IMR-90 (cell line): Measurements from ENCODE around the gene NCF2. TPM values are rescaled to one million over a fixed set of nuclear protein-coding genes. Genes with fewer than 3 reads are reported as not detected.
A peak's percentile ranks its signal among the peaks of the same experiment; 100 is the strongest.

Experiments used
- ATAC-seq: fragments of 200-7000 bp; cut with Tn5 transposase; 2 replicates; pipeline ENCODE4 v1.9.1; 2020; ENCODE audit warnings: low read depth, mild to moderate bottlenecking, moderate library complexity
- BruUV-seq: library from RNA; stranded (reverse); fragments of 400-500 nt; replicated peaks from 2 replicates; lab custom pipeline; 2021; lab: Mats Ljungman, UMichigan
- CTCF ChIA-PET: fragments of 300-600 bp; formaldehyde crosslinking; extraction: SDS; loops from one replicate; lab custom pipeline; 2021; ENCODE audit warnings: antibody characterized with exemption; lab: Yijun Ruan, JAX
- POLR2A ChIA-PET: fragments of 300-600 bp; sonication (Branson Sonifier 250); formaldehyde crosslinking; loops from one replicate; lab custom pipeline; 2022; ENCODE audit warnings: antibody characterized with exemption; ENCODE audit not compliant: unreplicated experiment; lab: Charles Lee
- DNase-seq: peaks from one replicate; pipeline ENCODE4 v3.0.0; 2013
- H2AFZ ChIP-seq: replicated peaks from 2 replicates; pipeline ENCODE3; 2013; ENCODE audit warnings: low read length, mild to moderate bottlenecking; ENCODE audit not compliant: poor library complexity
- H2AK5ac ChIP-seq: 2 replicates; pipeline ENCODE4 v1.6.1; 2013; ENCODE audit warnings: low read depth, low read length, inconsistent platforms
- H2AK9ac ChIP-seq: replicated peaks from 2 replicates; pipeline ENCODE3; 2013; ENCODE audit warnings: mild to moderate bottlenecking, low read depth, low read length, moderate library complexity; ENCODE audit not compliant: poor library complexity
- H2BK120ac ChIP-seq: 2 replicates; pipeline ENCODE4 v1.6.1; 2013; ENCODE audit warnings: low read depth, low read length, inconsistent platforms
- H2BK15ac ChIP-seq: 3 replicates; pipeline ENCODE4 v1.6.1; 2013; ENCODE audit warnings: low read depth, low read length, inconsistent platforms
- H2BK20ac ChIP-seq: 2 replicates; pipeline ENCODE4 v1.6.1; 2013; ENCODE audit warnings: low read depth, mild to moderate bottlenecking, inconsistent platforms, low read length, moderate library complexity
- H2BK5ac ChIP-seq: 2 replicates; pipeline ENCODE4 v1.6.1; 2013; ENCODE audit warnings: mild to moderate bottlenecking, low read depth, low read length, inconsistent platforms; ENCODE audit not compliant: poor library complexity, severe bottlenecking
- H3K14ac ChIP-seq: replicated peaks from 2 replicates; pipeline ENCODE4 v1.6.1; 2013; ENCODE audit warnings: low read depth, low read length, inconsistent platforms
- H3K18ac ChIP-seq: 2 replicates; pipeline ENCODE4 v1.6.1; 2013; ENCODE audit warnings: low read depth, low read length, control low read depth
- H3K23ac ChIP-seq: 2 replicates; pipeline ENCODE4 v1.6.1; 2013; ENCODE audit warnings: low read depth, low read length, inconsistent platforms
- H3K27ac ChIP-seq: 2 replicates; pipeline ENCODE4 v1.5.1; 2013; ENCODE audit warnings: mild to moderate bottlenecking, control low read depth, low read length; ENCODE audit not compliant: insufficient read depth
- H3K27me3 ChIP-seq: 2 replicates; pipeline ENCODE4 v1.6.1; 2013; ENCODE audit warnings: low read length; ENCODE audit not compliant: control insufficient read depth, insufficient read depth
- H3K36me3 ChIP-seq: 2 replicates; pipeline ENCODE4 v1.6.1; 2013; ENCODE audit warnings: low read length, mixed read lengths; ENCODE audit not compliant: control insufficient read depth, insufficient read depth
- H3K4ac ChIP-seq: 2 replicates; pipeline ENCODE4 v1.6.1; 2013; ENCODE audit warnings: low read depth, low read length, inconsistent platforms
- H3K4me1 ChIP-seq: 2 replicates; pipeline ENCODE4 v1.6.1; 2013; ENCODE audit warnings: low read length, mixed read lengths; ENCODE audit not compliant: control insufficient read depth, insufficient read depth
- H3K4me2 ChIP-seq: 2 replicates; pipeline ENCODE4 v1.6.1; 2013; ENCODE audit warnings: low read depth, mild to moderate bottlenecking, control low read depth, low read length, moderate library complexity
- H3K4me3 ChIP-seq: 2 replicates; pipeline ENCODE4 v1.5.1; 2013; ENCODE audit warnings: low read depth, mild to moderate bottlenecking, control low read depth, low read length, moderate library complexity; ENCODE audit not compliant: insufficient read depth
- H3K56ac ChIP-seq: 2 replicates; pipeline ENCODE4 v1.6.1; 2013; ENCODE audit warnings: low read length, inconsistent platforms; ENCODE audit not compliant: insufficient read depth; ENCODE audit errors: extremely low read depth
- H3K79me1 ChIP-seq, 2 experiments: 2 replicates each; pipeline ENCODE4 v1.6.1; 2013; ENCODE audit warnings: low read length in 2 of 2, inconsistent platforms in 1 of 2, low read depth in 1 of 2
- H3K9ac ChIP-seq: 2 replicates; pipeline ENCODE4 v1.6.1; 2013; ENCODE audit warnings: low read depth, low read length, control low read depth
- H3K9me1 ChIP-seq: 2 replicates; pipeline ENCODE4 v1.6.1; 2013; ENCODE audit warnings: low read length, inconsistent platforms; ENCODE audit not compliant: insufficient read depth
- H3K9me3 ChIP-seq: 2 replicates; pipeline ENCODE4 v1.6.1; 2013; ENCODE audit warnings: low read length; ENCODE audit not compliant: control insufficient read depth, insufficient read depth
- H4K20me1 ChIP-seq: 2 replicates; pipeline ENCODE4 v1.6.1; 2013; ENCODE audit warnings: low read length, inconsistent platforms; ENCODE audit not compliant: insufficient read depth
- H4K5ac ChIP-seq: 2 replicates; pipeline ENCODE4 v1.6.1; 2013; ENCODE audit warnings: mild to moderate bottlenecking, low read depth, low read length, control low read depth
- H4K8ac ChIP-seq, 2 experiments: 2 replicates each; pipeline ENCODE4 v1.6.1; 2013; ENCODE audit warnings: low read depth in 2 of 2, low read length in 2 of 2, control low read depth in 1 of 2, inconsistent platforms in 1 of 2
- H4K91ac ChIP-seq: 2 replicates; pipeline ENCODE4 v1.6.1; 2013; ENCODE audit warnings: low read depth, low read length, inconsistent platforms; ENCODE audit not compliant: insufficient read depth
- BHLHE40 ChIP-seq: fragments of 150-350 bp; IDR thresholded peaks from 2 replicates; pipeline ENCODE4 v1.6.1; 2016; ENCODE audit warnings: mild to moderate bottlenecking, low read depth, low read length
- CEBPB ChIP-seq: IDR thresholded peaks from 2 replicates; pipeline ENCODE4 v1.6.1; 2012; ENCODE audit warnings: low read depth, low read length, improper control_type of control experiment
- CHD1 ChIP-seq: IDR thresholded peaks from 2 replicates; pipeline ENCODE4 v1.6.1; 2012; ENCODE audit warnings: low read depth, low read length, improper control_type of control experiment
- ELK1 ChIP-seq: fragments of 150-350 bp; IDR thresholded peaks from 2 replicates; pipeline ENCODE4 v1.6.1; 2016; ENCODE audit warnings: low read depth, mild to moderate bottlenecking, low read length, moderate library complexity, borderline replicate concordance
- FOS ChIP-seq: fragments of 150-350 bp; IDR thresholded peaks from 2 replicates; pipeline ENCODE4 v1.6.1; 2016; ENCODE audit warnings: low read depth, low read length
- MAFK ChIP-seq: IDR thresholded peaks from 2 replicates; pipeline ENCODE4 v1.6.1; 2012; ENCODE audit warnings: low read depth, low read length, improper control_type of control experiment
- MAZ ChIP-seq: IDR thresholded peaks from 2 replicates; pipeline ENCODE4 v1.6.1; 2012; ENCODE audit warnings: low read depth, mild to moderate bottlenecking, low read length, improper control_type of control experiment, moderate library complexity, borderline replicate concordance
- MXI1 ChIP-seq: IDR thresholded peaks from 2 replicates; pipeline ENCODE4 v1.6.1; 2012; ENCODE audit warnings: low read depth, mild to moderate bottlenecking, low read length, moderate library complexity, borderline replicate concordance
- NFE2L2 ChIP-seq: fragments of 150-350 bp; IDR thresholded peaks from 2 replicates; pipeline ENCODE4 v1.6.1; 2016; ENCODE audit warnings: low read depth, mild to moderate bottlenecking, low read length
- RAD21 ChIP-seq: IDR thresholded peaks from 2 replicates; pipeline ENCODE4 v1.6.1; 2012; ENCODE audit warnings: low read length, improper control_type of control experiment
- RCOR1 ChIP-seq: IDR thresholded peaks from 2 replicates; pipeline ENCODE4 v1.6.1; 2012; ENCODE audit warnings: mild to moderate bottlenecking, low read length, improper control_type of control experiment; ENCODE audit not compliant: insufficient replicate concordance
- RFX5 ChIP-seq: IDR thresholded peaks from 2 replicates; pipeline ENCODE4 v1.8.0; 2012; ENCODE audit warnings: low read depth, mild to moderate bottlenecking, low read length, moderate library complexity
- SMC3 ChIP-seq: fragments of 150-350 bp; IDR thresholded peaks from 2 replicates; pipeline ENCODE4 v1.6.1; 2016; ENCODE audit warnings: low read depth, mild to moderate bottlenecking, antibody characterized with exemption, low read length, moderate library complexity
- USF2 ChIP-seq: fragments of 150-350 bp; IDR thresholded peaks from 2 replicates; pipeline ENCODE4 v1.6.1; 2017; ENCODE audit warnings: mild to moderate bottlenecking, antibody characterized with exemption, low read length, low read depth
- WGBS, 2 experiments: methylation state at CpG; one replicate each; pipeline versions ENCODE4 v1.1.5 to v1.1.7; 2013; ENCODE audit warnings: missing lambda C conversion rate in 2 of 2; ENCODE audit not compliant: insufficient read length in 1 of 2; ENCODE audit errors: extremely low coverage in 2 of 2; 5-methylcytosine and 5-hydroxymethylcytosine counted together
- dilution Hi-C: fragments of 300-500 bp; cut with HindIII; formaldehyde crosslinking; loops from one replicate; pipeline ENCODE4 v1.14.3; 2018; ENCODE audit warnings: low sequenced_read_pairs; ENCODE audit not compliant: unreplicated experiment
- in situ Hi-C: fragments of 300-500 bp; cut with MboI; formaldehyde crosslinking; loops from 3 replicates; pipeline ENCODE4 v1.14.3; 2019; ENCODE audit warnings: low sequenced_read_pairs, inconsistent platforms, mixed read lengths
- intact Hi-C: fragments of 100-400 bp; cut with micrococcal nuclease; formaldehyde crosslinking; loops from 2 replicates; pipeline ENCODE4 v1.10.0; 2022
- polyA plus RNA-seq, 3 experiments: library from polyadenylated mRNA; depleted of rRNA; stranded (reverse); fragments of >200 nt; gene quantifications; 2 replicates each; pipeline ENCODE4 v1.2.3, GENCODE V29; 2012; ENCODE audit warnings: low replicate concordance in 1 of 3
- total RNA-seq: library from RNA; depleted of rRNA; stranded (reverse); fragments of >200 nt; gene quantifications from 2 replicates; pipeline ENCODE4 v1.2.3, GENCODE V29; 2012

NCF2 gene
- total and polyA plus RNA-seq, 2 of the 4 experiments (the other 2 are of a cell fraction) = 3.2 to 4.2 TPM

- no peak for TF ChIP-seq ELK1
- no peak for TF ChIP-seq MAFK
- no peak for TF ChIP-seq RFX5
- no peak for TF ChIP-seq CHD1
Observed at GRCh38 chr1:183600634-183601033, 10.4 kb upstream of the NCF2 start (continued).

- no peak overlapping the region for H4K91ac ChIP-seq
- H3K27me3 ChIP-seq = no peaks in the 10 kb centered on the region
- peak; percentile 92 for DNase-seq
- no peak overlapping the region for H3K27ac ChIP-seq
- H3K9me3 ChIP-seq = no peaks in the 10 kb centered on the region
- H3K4me2 ChIP-seq = no peak overlapping the region
- ATAC-seq = peak; percentile 44
- H3K14ac ChIP-seq = no peak overlapping the region
- dilution Hi-C loops (no loop called here), in situ Hi-C loops (no loop called here), intact Hi-C loops (no loop called here)
- no peak overlapping the region for H2BK120ac ChIP-seq
- H2AK5ac ChIP-seq = no peak overlapping the region
- peaks cover 5% of the 10 kb centered on the region; the same call in 1 of the 2 replicates for H3K9me1 ChIP-seq
- H3K4ac ChIP-seq = no peak overlapping the region
- BruUV-seq = no TSS peak
- no peak overlapping the region for H3K4me3 ChIP-seq
- H4K8ac ChIP-seq = no peak overlapping the region
- H2AFZ ChIP-seq = no peak overlapping the region
- H2BK5ac ChIP-seq = no peak overlapping the region
- H3K56ac ChIP-seq = no peak overlapping the region
- no peak overlapping the region for H3K23ac ChIP-seq
- 83% methylated on average over 1 of the region's 3 CpGs; no CpG with 5 or more reads in 1 of the 2 experiments for WGBS, 2 experiments
- CTCF ChIA-PET = no interaction called here
- H3K4me1 ChIP-seq = peaks cover 7% of the 10 kb centered on the region
- H3K9ac ChIP-seq = no peak overlapping the region
- H4K5ac ChIP-seq = no peak overlapping the region
- POLR2A ChIA-PET = no interaction called here
- no peaks in the 10 kb centered on the region for H4K20me1 ChIP-seq
- H2BK20ac ChIP-seq = no peak overlapping the region
- H2AK9ac ChIP-seq = no peak overlapping the region
- H3K79me1 ChIP-seq = no peaks in the 10 kb centered on the region
- no peak overlapping the region for H2BK15ac ChIP-seq
- H3K36me3 ChIP-seq = no peaks in the 10 kb centered on the region
- H3K18ac ChIP-seq = no peak overlapping the region
- TF ChIP-seq FOS (no peak), RCOR1 (no peak), ELK1 (no peak), RFX5 (no peak), CHD1 (no peak), RAD21 (no peak), MAZ (no peak), SMC3 (no peak), MXI1 (no peak), NFE2L2 (peak; percentile 50; the same call in 1 of the 2 replicates), USF2 (no peak), BHLHE40 (no peak), CEBPB (peak; percentile 86)
Observed at GRCh38 chr1:183600136-183600535, 9.9 kb upstream of the NCF2 start.
